Endodermal cell (in vitro differentiated cells): ENCODE measurements around the gene TNKS1BP1. TPM values are rescaled to one million over a fixed set of nuclear protein-coding genes. Genes with fewer than 3 reads are reported as not detected.

ENCODE experiments used
- DNase-seq: peaks from one replicate; pipeline ENCODE4 v3.0.0-alpha.2; 2017
- H3K27ac ChIP-seq: 2 replicates; pipeline ENCODE4 v1.5.1; 2013; ENCODE audit warnings: mild to moderate bottlenecking, low read depth, low read length, moderate library complexity
- H3K27me3 ChIP-seq: 2 replicates; pipeline ENCODE4 v1.6.1; 2013; ENCODE audit warnings: mild to moderate bottlenecking, low read length, moderate library complexity; ENCODE audit not compliant: insufficient read depth, control insufficient read depth, poor library complexity, severe bottlenecking
- H3K36me3 ChIP-seq: 2 replicates; pipeline ENCODE4 v1.7.0; 2013; ENCODE audit warnings: mild to moderate bottlenecking, low read length, moderate library complexity; ENCODE audit not compliant: control insufficient read depth, insufficient read depth
- H3K4me1 ChIP-seq: one replicate; pipeline ENCODE4 v1.7.0; 2013; ENCODE audit warnings: low read length; ENCODE audit not compliant: control insufficient read depth, insufficient read depth
- H3K4me3 ChIP-seq: 2 replicates; pipeline ENCODE4 v1.5.1; 2013; ENCODE audit warnings: mild to moderate bottlenecking, low read length, moderate library complexity
- H3K9ac ChIP-seq: 2 replicates; pipeline ENCODE4 v1.6.1; 2013; ENCODE audit warnings: mild to moderate bottlenecking, low read length, moderate library complexity; ENCODE audit not compliant: poor library complexity, severe bottlenecking; ENCODE audit errors: extremely low read depth
- H3K9me3 ChIP-seq: 2 replicates; pipeline ENCODE4 v1.6.1; 2013; ENCODE audit warnings: mild to moderate bottlenecking, low read length, moderate library complexity; ENCODE audit not compliant: control insufficient read depth
- H3K27ac Mint-ChIP-seq: 2 replicates; pipeline ENCODE4 v1.8.0; 2020; ENCODE audit warnings: mixed read lengths
- H3K27me3 Mint-ChIP-seq: 2 replicates; pipeline ENCODE4 v1.8.0; 2021; ENCODE audit warnings: mild to moderate bottlenecking, mixed read lengths; ENCODE audit not compliant: insufficient read depth
- H3K36me3 Mint-ChIP-seq: 2 replicates; pipeline ENCODE4 v1.8.0; 2020; ENCODE audit warnings: low read depth, mixed read lengths
- H3K4me1 Mint-ChIP-seq: 2 replicates; pipeline ENCODE4 v1.8.0; 2020; ENCODE audit warnings: mixed read lengths
- H3K4me3 Mint-ChIP-seq: 2 replicates; pipeline ENCODE4 v1.8.0; 2020; ENCODE audit warnings: mild to moderate bottlenecking, moderate library complexity, mixed read lengths
- H3K9me3 Mint-ChIP-seq: 2 replicates; pipeline ENCODE4 v1.8.0; 2020; ENCODE audit warnings: mild to moderate bottlenecking, mixed read lengths
- CTCF ChIP-seq: fragments of 200-600 bp; sonication (generic); conservative IDR thresholded peaks from 2 replicates; pipeline ENCODE4 v1.5.0; 2021; ENCODE audit warnings: antibody characterized with exemption, mild to moderate bottlenecking
- WGBS, 2 experiments: methylation state at CpG; one replicate each; pipeline versions ENCODE4 v1.1.5 to v1.1.7; 2013; ENCODE audit warnings: missing lambda C conversion rate in 2 of 2, mixed read lengths in 1 of 2; ENCODE audit not compliant: insufficient coverage in 1 of 2, insufficient read length in 1 of 2; 5-methylcytosine and 5-hydroxymethylcytosine counted together
- total RNA-seq, 2 donors: library from RNA; stranded (reverse); fragmentation: NEBNext Ultra II Directional in 1 of 2; extraction: Animal tissue kit (Norgen Biotek cat#: 25700) in 1 of 2; gene quantifications; 2 replicates in 1 of 2; 3 replicates in 1 of 2; pipeline ENCODE4 v1.2.1, GENCODE V29; 2021

Gene TNKS1BP1
- total RNA-seq, 2 donors from 2014 or later, result 60.4 to 73.8 TPM

GRCh38 chr11:57349491-57350274 lies 24.9 kb upstream of the TNKS1BP1 start:
- Mint-ChIP-seq H3K27me3 (peaks cover 34% of the 10 kb centered on the region), H3K4me1 (peaks cover 10% of the 10 kb centered on the region), H3K9me3 (peaks cover 3% of the 10 kb centered on the region), H3K4me3 (peak overlapping the region; percentile 42), H3K27ac (no peak overlapping the region), H3K36me3 (no peaks in the 10 kb centered on the region)
- H3K9ac ChIP-seq, result no peak overlapping the region
- no peaks in the 10 kb centered on the region for H3K36me3 ChIP-seq
- peak; percentile 97 for TF ChIP-seq CTCF
- DNase-seq, result peak; percentile 94
- 6 to 19% methylated on average over 18 to 31 of the region's 31 CpGs for WGBS, 2 experiments
- H3K27me3 ChIP-seq, result peaks cover 25% of the 10 kb centered on the region
- H3K9me3 ChIP-seq, result no peaks in the 10 kb centered on the region
- H3K27ac ChIP-seq, result no peak overlapping the region
- no peaks in the 10 kb centered on the region for H3K4me1 ChIP-seq
- no peak overlapping the region for H3K4me3 ChIP-seq

GRCh38 chr11:57348636-57349313 lies 24.0 kb upstream of the TNKS1BP1 start:
- Histone ChIP-seq H3K4me1 (no peaks in the 10 kb centered on the region), H3K4me3 (no peak overlapping the region), H3K36me3 (no peaks in the 10 kb centered on the region), H3K27me3 (peaks cover 25% of the 10 kb centered on the region), H3K9me3 (no peaks in the 10 kb centered on the region), H3K9ac (no peak overlapping the region), H3K27ac (no peak overlapping the region)
- no peak for DNase-seq
- H3K4me3 Mint-ChIP-seq, result no peak overlapping the region
- H3K9me3 Mint-ChIP-seq, result peaks cover 3% of the 10 kb centered on the region
- no peak overlapping the region for H3K27ac Mint-ChIP-seq
- no peaks in the 10 kb centered on the region for H3K36me3 Mint-ChIP-seq
- TF ChIP-seq CTCF, result no peak
- H3K27me3 Mint-ChIP-seq, result peaks cover 34% of the 10 kb centered on the region
- 93 to 95% methylated on average over 11 to 14 of the region's 14 CpGs for WGBS, 2 experiments
- peaks cover 9% of the 10 kb centered on the region for H3K4me1 Mint-ChIP-seq

- H3K9ac ChIP-seq, result no peak overlapping the region
- H3K27me3 ChIP-seq, result peaks cover 25% of the 10 kb centered on the region
- H3K9me3 ChIP-seq, result no peaks in the 10 kb centered on the region
- TF ChIP-seq CTCF, result no peak
- Mint-ChIP-seq H3K27ac (no peak overlapping the region), H3K9me3 (peaks cover 3% of the 10 kb centered on the region), H3K4me3 (no peak overlapping the region), H3K27me3 (peaks cover 34% of the 10 kb centered on the region), H3K36me3 (no peaks in the 10 kb centered on the region), H3K4me1 (peaks cover 2% of the 10 kb centered on the region)
- 85 to 100% methylated on average over 1 to 7 of the region's 7 CpGs for WGBS, 2 experiments
- H3K27ac ChIP-seq, result no peak overlapping the region
- no peaks in the 10 kb centered on the region for H3K36me3 ChIP-seq
- no peaks in the 10 kb centered on the region for H3K4me1 ChIP-seq
- no peak for DNase-seq
- no peak overlapping the region for H3K4me3 ChIP-seq
Observed at GRCh38 chr11:57348052-57348451, 23.3 kb upstream of the TNKS1BP1 start.
